Neural cell (in vitro differentiated cells): Measurements from ENCODE around the gene PHACTR1. TPM values are rescaled to one million over a fixed set of nuclear protein-coding genes. Genes with fewer than 3 reads are reported as not detected.

Source experiments
- H2AFZ ChIP-seq: fragments of 200-600, 300-800 bp; sonication (generic), shearing (Covaris generic); 2 replicates; pipeline ENCODE4 v1.6.0; 2014; ENCODE audit warnings: low read depth, mild to moderate bottlenecking, antibody characterized with exemption, low read length, moderate library complexity
- H3F3A ChIP-seq: fragments of 200-600 bp; shearing (Covaris generic); 2 replicates; pipeline ENCODE4 v1.6.1; 2016; ENCODE audit warnings: mild to moderate bottlenecking, moderate library complexity, mixed read lengths, antibody characterized with exemption, low read length; ENCODE audit not compliant: insufficient read depth, poor library complexity, severe bottlenecking
- H3K27ac ChIP-seq: fragments of 200-600, 300-800 bp; sonication (generic), shearing (Covaris generic); 2 replicates; pipeline ENCODE4 v1.5.1; 2014; ENCODE audit warnings: mild to moderate bottlenecking, low read length, moderate library complexity
- H3K27me3 ChIP-seq: fragments of 300-800, 200-600 bp; sonication (generic), shearing (Covaris generic); 2 replicates; pipeline ENCODE4 v1.6.0; 2014; ENCODE audit warnings: mild to moderate bottlenecking, low read depth, low read length, moderate library complexity; ENCODE audit not compliant: insufficient read depth
- H3K36me3 ChIP-seq: fragments of 300-800, 200-600 bp; sonication (generic), shearing (Covaris generic); 2 replicates; pipeline ENCODE4 v1.5.1; 2014; ENCODE audit warnings: mild to moderate bottlenecking, antibody characterized with exemption, low read length, moderate library complexity; ENCODE audit not compliant: insufficient read depth
- H3K4me2 ChIP-seq: fragments of 300-800, 200-600 bp; sonication (generic), shearing (Covaris generic); 2 replicates; pipeline ENCODE4 v1.6.0; 2014; ENCODE audit warnings: mild to moderate bottlenecking, low read length
- H3K4me3 ChIP-seq: fragments of 300-800, 200-600 bp; sonication (generic), shearing (Covaris generic); 2 replicates; pipeline ENCODE4 v1.5.1; 2014; ENCODE audit warnings: mild to moderate bottlenecking, low read length, moderate library complexity
- H3K79me2 ChIP-seq: fragments of 200-600 bp; shearing (Covaris generic); replicated peaks from 2 replicates; pipeline ENCODE4 v1.6.0; 2014; ENCODE audit warnings: mild to moderate bottlenecking, low read length, moderate library complexity; ENCODE audit not compliant: insufficient read depth
- H3K9ac ChIP-seq: fragments of 300-800, 200-600 bp; sonication (generic), shearing (Covaris generic); 2 replicates; pipeline ENCODE4 v1.6.1; 2016; ENCODE audit warnings: mild to moderate bottlenecking, low read length, mixed read lengths
- H3K9me2 ChIP-seq: fragments of 200-600 bp; shearing (Covaris generic); 2 replicates; pipeline ENCODE4 v1.6.1; 2016; ENCODE audit warnings: mild to moderate bottlenecking, low read length, mixed read lengths; ENCODE audit not compliant: insufficient read depth
- H3K9me3 ChIP-seq: fragments of 200-600, 300-800 bp; sonication (generic), shearing (Covaris generic); 2 replicates; pipeline ENCODE4 v1.6.1; 2016; ENCODE audit warnings: mild to moderate bottlenecking, mixed run types, low read length, moderate library complexity, mixed read lengths
- H4K20me1 ChIP-seq: fragments of 200-600 bp; shearing (Covaris generic); 2 replicates; pipeline ENCODE4 v1.6.1; 2016; ENCODE audit warnings: mild to moderate bottlenecking, mixed run types; ENCODE audit not compliant: insufficient read depth
- EP300 ChIP-seq: fragments of 450-650 bp; conservative IDR thresholded peaks from 2 replicates; pipeline ENCODE4 v1.6.1; 2014; ENCODE audit warnings: antibody characterized with exemption, mild to moderate bottlenecking, moderate library complexity; ENCODE audit not compliant: poor library complexity, severe bottlenecking
- EZH2 ChIP-seq: fragments of 200-600, 300-800 bp; shearing (Covaris generic), sonication (generic); IDR thresholded peaks from 2 replicates; pipeline ENCODE4 v1.6.1; 2014; ENCODE audit warnings: antibody characterized with exemption, low read length, borderline replicate concordance, mild to moderate bottlenecking; ENCODE audit not compliant: insufficient read depth, poor library complexity, severe bottlenecking
- MXI1 ChIP-seq: fragments of 450-650 bp; conservative IDR thresholded peaks from 2 replicates; pipeline ENCODE4 v1.6.1; 2014; ENCODE audit warnings: antibody characterized with exemption, mild to moderate bottlenecking; ENCODE audit not compliant: poor library complexity, severe bottlenecking
- POLR2AphosphoS5 ChIP-seq: IDR thresholded peaks from 2 replicates; pipeline ENCODE4 v1.6.1; 2012
- RAD21 ChIP-seq: fragments of 450-650 bp; conservative IDR thresholded peaks from 2 replicates; pipeline ENCODE4 v1.6.1; 2014; ENCODE audit warnings: antibody characterized with exemption, mild to moderate bottlenecking, moderate library complexity
- SMC3 ChIP-seq: fragments of 450-650 bp; conservative IDR thresholded peaks from 2 replicates; pipeline ENCODE4 v1.6.1; 2014; ENCODE audit warnings: antibody characterized with exemption, mild to moderate bottlenecking, moderate library complexity; ENCODE audit not compliant: poor library complexity
- TAF1 ChIP-seq: IDR thresholded peaks from 2 replicates; pipeline ENCODE4 v1.6.1; 2012; ENCODE audit warnings: low read depth
- polyA plus RNA-seq: library from polyadenylated mRNA; depleted of rRNA; stranded (reverse); fragments of >200 nt; gene quantifications from 2 replicates; pipeline ENCODE4 v1.2.3, GENCODE V29; 2014
- TF ChIP-seq, protein P1 (sequence below): fragments of 450-650 bp; IDR thresholded peaks from 2 replicates; pipeline ENCODE4 v1.5.1; 2014; ENCODE audit warnings: antibody characterized with exemption, mild to moderate bottlenecking, moderate library complexity; ENCODE audit not compliant: poor library complexity, severe bottlenecking
- TF ChIP-seq, protein P2 (sequence below): IDR thresholded peaks from 2 replicates; pipeline ENCODE4 v1.6.1; 2012; ENCODE audit warnings: borderline replicate concordance

The PHACTR1 gene
- polyA plus RNA-seq, 1 donor from 2014 or later, result 7.8 TPM

DNA sequence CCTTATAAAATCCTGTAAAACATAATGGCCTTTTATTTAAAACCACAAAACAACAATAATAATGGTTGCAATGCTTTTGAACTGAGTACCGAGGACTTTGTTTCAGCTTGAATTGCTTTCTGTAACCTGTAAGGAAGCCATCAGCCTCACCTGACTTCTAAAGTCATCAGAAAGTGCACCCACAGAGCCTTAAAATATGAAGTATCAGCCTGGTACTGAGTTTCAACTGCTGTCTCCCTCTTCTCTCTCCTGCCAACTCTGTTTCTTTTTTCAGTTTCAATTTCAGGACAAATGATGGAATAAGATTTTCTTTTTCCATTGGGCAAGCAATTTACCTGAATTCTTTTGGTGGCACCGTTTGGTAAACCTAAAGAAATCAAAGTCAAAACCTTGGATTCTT is 119.4 kb downstream of the PHACTR1 start:
- no peaks in the 10 kb centered on the region for H3K9me2 ChIP-seq

DNA sequence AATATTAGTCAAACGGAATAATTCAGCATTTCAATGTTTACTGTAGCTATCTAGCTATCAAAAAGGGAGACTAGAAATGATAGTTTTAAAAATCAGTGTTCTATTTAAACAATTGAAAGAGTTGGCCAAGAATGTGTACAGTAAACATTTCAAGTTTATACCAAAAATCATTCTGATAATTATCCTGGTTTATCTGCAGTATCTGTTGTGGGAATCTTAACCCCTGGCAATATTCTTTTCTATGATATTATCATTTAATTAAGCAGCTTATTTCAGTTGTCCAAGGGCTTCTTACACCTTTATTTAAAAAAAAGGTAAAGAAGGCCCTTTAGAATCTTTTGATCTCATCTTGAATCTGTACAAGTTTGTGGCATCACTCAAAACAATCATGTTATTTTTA is 125.1 kb downstream of the PHACTR1 start:
- no peak overlapping the region for H3K4me2 ChIP-seq
- H2AFZ ChIP-seq, result no peak overlapping the region
- H3K27ac ChIP-seq, result no peak overlapping the region
- no peaks in the 10 kb centered on the region for H3K36me3 ChIP-seq
- no peaks in the 10 kb centered on the region for H3K27me3 ChIP-seq
- no peak for TF ChIP-seq MXI1
- no peak for TF ChIP-seq SMC3
- no peak for TF ChIP-seq RAD21
- TF ChIP-seq, protein P1, sequence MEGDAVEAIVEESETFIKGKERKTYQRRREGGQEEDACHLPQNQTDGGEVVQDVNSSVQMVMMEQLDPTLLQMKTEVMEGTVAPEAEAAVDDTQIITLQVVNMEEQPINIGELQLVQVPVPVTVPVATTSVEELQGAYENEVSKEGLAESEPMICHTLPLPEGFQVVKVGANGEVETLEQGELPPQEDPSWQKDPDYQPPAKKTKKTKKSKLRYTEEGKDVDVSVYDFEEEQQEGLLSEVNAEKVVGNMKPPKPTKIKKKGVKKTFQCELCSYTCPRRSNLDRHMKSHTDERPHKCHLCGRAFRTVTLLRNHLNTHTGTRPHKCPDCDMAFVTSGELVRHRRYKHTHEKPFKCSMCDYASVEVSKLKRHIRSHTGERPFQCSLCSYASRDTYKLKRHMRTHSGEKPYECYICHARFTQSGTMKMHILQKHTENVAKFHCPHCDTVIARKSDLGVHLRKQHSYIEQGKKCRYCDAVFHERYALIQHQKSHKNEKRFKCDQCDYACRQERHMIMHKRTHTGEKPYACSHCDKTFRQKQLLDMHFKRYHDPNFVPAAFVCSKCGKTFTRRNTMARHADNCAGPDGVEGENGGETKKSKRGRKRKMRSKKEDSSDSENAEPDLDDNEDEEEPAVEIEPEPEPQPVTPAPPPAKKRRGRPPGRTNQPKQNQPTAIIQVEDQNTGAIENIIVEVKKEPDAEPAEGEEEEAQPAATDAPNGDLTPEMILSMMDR, result no peak
- TF ChIP-seq, protein P2, sequence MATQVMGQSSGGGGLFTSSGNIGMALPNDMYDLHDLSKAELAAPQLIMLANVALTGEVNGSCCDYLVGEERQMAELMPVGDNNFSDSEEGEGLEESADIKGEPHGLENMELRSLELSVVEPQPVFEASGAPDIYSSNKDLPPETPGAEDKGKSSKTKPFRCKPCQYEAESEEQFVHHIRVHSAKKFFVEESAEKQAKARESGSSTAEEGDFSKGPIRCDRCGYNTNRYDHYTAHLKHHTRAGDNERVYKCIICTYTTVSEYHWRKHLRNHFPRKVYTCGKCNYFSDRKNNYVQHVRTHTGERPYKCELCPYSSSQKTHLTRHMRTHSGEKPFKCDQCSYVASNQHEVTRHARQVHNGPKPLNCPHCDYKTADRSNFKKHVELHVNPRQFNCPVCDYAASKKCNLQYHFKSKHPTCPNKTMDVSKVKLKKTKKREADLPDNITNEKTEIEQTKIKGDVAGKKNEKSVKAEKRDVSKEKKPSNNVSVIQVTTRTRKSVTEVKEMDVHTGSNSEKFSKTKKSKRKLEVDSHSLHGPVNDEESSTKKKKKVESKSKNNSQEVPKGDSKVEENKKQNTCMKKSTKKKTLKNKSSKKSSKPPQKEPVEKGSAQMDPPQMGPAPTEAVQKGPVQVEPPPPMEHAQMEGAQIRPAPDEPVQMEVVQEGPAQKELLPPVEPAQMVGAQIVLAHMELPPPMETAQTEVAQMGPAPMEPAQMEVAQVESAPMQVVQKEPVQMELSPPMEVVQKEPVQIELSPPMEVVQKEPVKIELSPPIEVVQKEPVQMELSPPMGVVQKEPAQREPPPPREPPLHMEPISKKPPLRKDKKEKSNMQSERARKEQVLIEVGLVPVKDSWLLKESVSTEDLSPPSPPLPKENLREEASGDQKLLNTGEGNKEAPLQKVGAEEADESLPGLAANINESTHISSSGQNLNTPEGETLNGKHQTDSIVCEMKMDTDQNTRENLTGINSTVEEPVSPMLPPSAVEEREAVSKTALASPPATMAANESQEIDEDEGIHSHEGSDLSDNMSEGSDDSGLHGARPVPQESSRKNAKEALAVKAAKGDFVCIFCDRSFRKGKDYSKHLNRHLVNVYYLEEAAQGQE, result no peak
- no peak for TF ChIP-seq POLR2AphosphoS5
- peaks cover 4% of the 10 kb centered on the region for H3K9me3 ChIP-seq
- H3F3A ChIP-seq, result no peaks in the 10 kb centered on the region
- H3K4me3 ChIP-seq, result no peak overlapping the region
- no peaks in the 10 kb centered on the region for H3K9me2 ChIP-seq
- no peak overlapping the region for H3K9ac ChIP-seq
- no peaks in the 10 kb centered on the region for H3K79me2 ChIP-seq
- H4K20me1 ChIP-seq, result no peaks in the 10 kb centered on the region

More for the DNA sequence above, 119.4 kb downstream of the PHACTR1 start:
- Histone ChIP-seq H3K4me3 (no peak overlapping the region), H3F3A (no peaks in the 10 kb centered on the region), H3K36me3 (no peaks in the 10 kb centered on the region), H3K4me2 (no peak overlapping the region), H3K9ac (no peak overlapping the region), H2AFZ (no peak overlapping the region), H4K20me1 (no peaks in the 10 kb centered on the region), H3K9me3 (peaks cover 4% of the 10 kb centered on the region), H3K79me2 (no peaks in the 10 kb centered on the region), H3K27me3 (no peaks in the 10 kb centered on the region), H3K27ac (no peak overlapping the region)
- TF ChIP-seq MXI1 (no peak), RAD21 (no peak), EZH2 (no peak), TAF1 (no peak), SMC3 (no peak), EP300 (no peak), POLR2AphosphoS5 (no peak)
- TF ChIP-seq, protein P1, result no peak
- TF ChIP-seq, protein P2, result no peak
